WERI-Rb-1 (cell line): Measurements from ENCODE around the gene ANKS1A.

Experiments
- DNase-seq: peaks from one replicate; pipeline ENCODE4 v3.0.0-alpha.2; 2020
- H3K27ac ChIP-seq: fragments of 250-450 bp; sonication (Bioruptor Pico); 2 replicates; pipeline ENCODE4 v1.5.1; 2020; ENCODE audit warnings: mild to moderate bottlenecking, moderate library complexity
- H3K27me3 ChIP-seq: fragments of 250-450 bp; sonication (Bioruptor Pico); 2 replicates; pipeline ENCODE4 v1.5.1; 2021; ENCODE audit warnings: mild to moderate bottlenecking, low read depth, moderate library complexity; ENCODE audit not compliant: insufficient read depth, severe bottlenecking
- H3K36me3 ChIP-seq: fragments of 250-450 bp; sonication (Bioruptor Pico); 2 replicates; pipeline ENCODE4 v1.5.1; 2020; ENCODE audit warnings: mild to moderate bottlenecking, moderate library complexity
- H3K4me3 ChIP-seq: 2 replicates; pipeline ENCODE4 v1.5.1; 2011; ENCODE audit warnings: low read depth, mild to moderate bottlenecking, control low read depth, low read length
- H3K9me3 ChIP-seq: fragments of 250-450 bp; sonication (Bioruptor Pico); 2 replicates; pipeline ENCODE4 v1.5.1; 2021; ENCODE audit warnings: mild to moderate bottlenecking, moderate library complexity; ENCODE audit not compliant: severe bottlenecking
- CTCF ChIP-seq: IDR thresholded peaks from 2 replicates; pipeline ENCODE4 v1.5.1; 2011; ENCODE audit warnings: low read depth, mild to moderate bottlenecking, control low read depth, inconsistent platforms, low read length

Gene ANKS1A

DNA sequence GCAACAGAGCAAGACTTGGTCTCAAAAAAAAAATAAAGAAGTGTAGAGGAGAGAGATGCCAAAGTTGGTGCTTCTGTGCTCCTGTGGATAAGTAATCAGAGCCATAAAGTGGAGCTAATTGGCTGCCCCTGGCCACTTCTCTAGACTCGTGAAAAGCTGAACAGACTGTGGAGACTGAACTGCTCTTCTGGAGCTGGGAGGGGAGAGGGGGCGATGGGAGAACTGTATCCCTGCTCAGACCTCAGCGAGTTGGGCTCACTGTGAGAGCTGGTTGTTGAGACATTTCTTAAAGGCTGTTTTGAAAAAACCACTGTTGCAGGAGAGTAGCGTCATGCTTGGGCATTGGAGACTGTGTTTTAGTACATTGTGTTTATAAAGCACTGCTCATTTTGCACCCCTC lies 126.4 kb downstream of the ANKS1A start:
- no peak for DNase-seq
- Histone ChIP-seq H3K4me3 (no peak overlapping the region), H3K27ac (no peak overlapping the region), H3K27me3 (no peaks in the 10 kb centered on the region), H3K9me3 (no peaks in the 10 kb centered on the region), H3K36me3 (peaks cover 20% of the 10 kb centered on the region)
- no peak for TF ChIP-seq CTCF

GRCh38 chr6:35015996-35016395 lies 126.9 kb downstream of the ANKS1A start:
- no peak overlapping the region for H3K4me3 ChIP-seq
- no peak for TF ChIP-seq CTCF
- H3K9me3 ChIP-seq, result no peaks in the 10 kb centered on the region
- DNase-seq, result no peak
- H3K27me3 ChIP-seq, result no peaks in the 10 kb centered on the region
- no peak overlapping the region for H3K27ac ChIP-seq
- H3K36me3 ChIP-seq, result peaks cover 20% of the 10 kb centered on the region

- TF ChIP-seq CTCF, result no peak
- peaks cover 20% of the 10 kb centered on the region for H3K36me3 ChIP-seq
- no peak for DNase-seq
- no peak overlapping the region for H3K27ac ChIP-seq
- no peaks in the 10 kb centered on the region for H3K9me3 ChIP-seq
- H3K4me3 ChIP-seq, result no peak overlapping the region
- H3K27me3 ChIP-seq, result no peaks in the 10 kb centered on the region
Measured at GRCh38 chr6:35016502-35017321, 127.7 kb downstream of the ANKS1A start.

GRCh38 chr6:35017411-35018181 lies 128.5 kb downstream of the ANKS1A start:
- Histone ChIP-seq H3K27ac (no peak overlapping the region), H3K36me3 (peaks cover 20% of the 10 kb centered on the region), H3K27me3 (no peaks in the 10 kb centered on the region), H3K9me3 (no peaks in the 10 kb centered on the region), H3K4me3 (no peak overlapping the region)
- no peak for TF ChIP-seq CTCF
- no peak for DNase-seq

DNA sequence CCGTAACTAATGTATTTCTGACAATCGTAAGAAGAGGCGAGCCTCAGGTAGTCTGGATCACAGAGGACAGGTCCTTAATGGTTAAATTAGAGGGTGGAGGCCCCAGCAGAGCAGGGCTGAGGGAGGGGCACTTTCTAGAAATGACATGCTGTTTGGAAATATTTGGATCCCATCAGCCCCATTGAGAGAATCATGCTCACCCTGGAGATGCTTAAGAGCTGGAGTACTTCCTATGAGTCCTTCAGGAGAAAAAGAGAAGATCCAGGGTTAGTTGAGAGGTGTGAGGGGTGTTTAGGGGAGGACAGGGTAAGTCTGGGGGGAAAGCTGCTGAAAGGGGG lies 129.1 kb downstream of the ANKS1A start:
- no peak for DNase-seq
- no peak for TF ChIP-seq CTCF
- Histone ChIP-seq H3K9me3 (no peaks in the 10 kb centered on the region), H3K27ac (no peak overlapping the region), H3K4me3 (no peak overlapping the region), H3K36me3 (peaks cover 20% of the 10 kb centered on the region), H3K27me3 (no peaks in the 10 kb centered on the region)
